Measurements from ENCODE around the gene DICER1.

Gene DICER1

GRCh38 chr14:95134304-95134933 lies 22.9 kb downstream of the DICER1 start:
- DNase-seq = no peak
- in situ Hi-C loops (cut with MboI; ENCODE audit: low pct_unique_long_range_greater_than_20kb, low sequenced_read_pairs) = no loop called here

- in situ Hi-C loops (cut with MboI; ENCODE audit: low pct_unique_long_range_greater_than_20kb, low sequenced_read_pairs) = no loop called here
- DNase-seq = no peak
Observed at GRCh38 chr14:95133282-95133681, 24.0 kb downstream of the DICER1 start.

- in situ Hi-C loops (cut with MboI; ENCODE audit: low pct_unique_long_range_greater_than_20kb, low sequenced_read_pairs) = no loop called here
- DNase-seq = no peak
Observed at GRCh38 chr14:95132760-95133159, 24.6 kb downstream of the DICER1 start.

- in situ Hi-C loops (cut with MboI; ENCODE audit: low pct_unique_long_range_greater_than_20kb, low sequenced_read_pairs) = no loop called here
- DNase-seq = no peak
Observed at GRCh38 chr14:95130549-95130948, 26.8 kb downstream of the DICER1 start.

GRCh38 chr14:95128140-95128539 lies 29.2 kb downstream of the DICER1 start:
- in situ Hi-C loops (cut with MboI; ENCODE audit: low pct_unique_long_range_greater_than_20kb, low sequenced_read_pairs) = no loop called here
- no peak for DNase-seq

- DNase-seq = no peak
- in situ Hi-C loops (cut with MboI; ENCODE audit: low pct_unique_long_range_greater_than_20kb, low sequenced_read_pairs) = no loop called here
Observed at GRCh38 chr14:95127531-95127911, 29.8 kb downstream of the DICER1 start.

- in situ Hi-C loops (cut with MboI; ENCODE audit: low pct_unique_long_range_greater_than_20kb, low sequenced_read_pairs) = no loop called here
- DNase-seq = no peak
Observed at GRCh38 chr14:95126906-95127530, 30.3 kb downstream of the DICER1 start.

GRCh38 chr14:95125915-95126314 lies 31.4 kb downstream of the DICER1 start:
- in situ Hi-C loops (cut with MboI; ENCODE audit: low pct_unique_long_range_greater_than_20kb, low sequenced_read_pairs) = no loop called here
- no peak for DNase-seq

GRCh38 chr14:95125221-95125620 lies 32.1 kb downstream of the DICER1 start:
- DNase-seq = no peak
- in situ Hi-C loops (cut with MboI; ENCODE audit: low pct_unique_long_range_greater_than_20kb, low sequenced_read_pairs) = no loop called here

- in situ Hi-C loops (cut with MboI; ENCODE audit: low pct_unique_long_range_greater_than_20kb, low sequenced_read_pairs) = no loop called here
- DNase-seq = no peak
Observed at GRCh38 chr14:95123891-95124579, 33.3 kb downstream of the DICER1 start.

- in situ Hi-C loops (cut with MboI; ENCODE audit: low pct_unique_long_range_greater_than_20kb, low sequenced_read_pairs) = no loop called here
Observed at GRCh38 chr14:95122621-95122945, 34.7 kb downstream of the DICER1 start.

GRCh38 chr14:95121911-95122620 lies 35.3 kb downstream of the DICER1 start:
- in situ Hi-C loops (cut with MboI; ENCODE audit: low pct_unique_long_range_greater_than_20kb, low sequenced_read_pairs) = no loop called here
- DNase-seq = no peak

More at GRCh38 chr14:95122621-95122945, 34.7 kb downstream of the DICER1 start:
- no peak for DNase-seq

GRCh38 chr14:95119336-95119735 lies 38.0 kb downstream of the DICER1 start:
- no peak for DNase-seq
- in situ Hi-C loops (cut with MboI; ENCODE audit: low pct_unique_long_range_greater_than_20kb, low sequenced_read_pairs) = no loop called here

GRCh38 chr14:95117937-95118721 lies 39.2 kb downstream of the DICER1 start:
- DNase-seq = no peak
- in situ Hi-C loops (cut with MboI; ENCODE audit: low pct_unique_long_range_greater_than_20kb, low sequenced_read_pairs) = no loop called here

- in situ Hi-C loops (cut with MboI; ENCODE audit: low pct_unique_long_range_greater_than_20kb, low sequenced_read_pairs) = no loop called here
- no peak for DNase-seq
Observed at GRCh38 chr14:95113476-95113875, 43.9 kb downstream of the DICER1 start.

- in situ Hi-C loops (cut with MboI; ENCODE audit: low pct_unique_long_range_greater_than_20kb, low sequenced_read_pairs) = no loop called here
- no peak for DNase-seq
Observed at GRCh38 chr14:95111507-95112164, 45.7 kb downstream of the DICER1 start.

GRCh38 chr14:95110178-95110577 lies 47.2 kb downstream of the DICER1 start:
- DNase-seq = no peak
- in situ Hi-C loops (cut with MboI; ENCODE audit: low pct_unique_long_range_greater_than_20kb, low sequenced_read_pairs) = no loop called here

GRCh38 chr14:95107711-95108110 lies 49.6 kb downstream of the DICER1 start:
- DNase-seq = no peak
- in situ Hi-C loops (cut with MboI; ENCODE audit: low pct_unique_long_range_greater_than_20kb, low sequenced_read_pairs) = no loop called here

GRCh38 chr14:95106971-95107370 lies 50.4 kb downstream of the DICER1 start:
- in situ Hi-C loops (cut with MboI; ENCODE audit: low pct_unique_long_range_greater_than_20kb, low sequenced_read_pairs) = no loop called here
- DNase-seq = no peak
